Heart left ventricle (tissue), 16 donors: ENCODE measurements around the gene RGMA. TPM values are rescaled to one million over a fixed set of nuclear protein-coding genes. Genes with fewer than 3 reads are reported as not detected.
A peak's percentile ranks its signal among the peaks of the same experiment; 100 is the strongest.
"Not testable (repeated sequence)": the region's sequence is repeated elsewhere in the genome, so short reads cannot be mapped to it uniquely, and the experiment has no call there.

ENCODE experiments used
- ATAC-seq, 4 donors: fragments of 200-7000 bp; cut with Tn5 transposase; one replicate each; pipeline ENCODE4 v1.9.1; 2020 to 2022; ENCODE audit warnings: moderate library complexity in 4 of 4, mild to moderate bottlenecking in 3 of 4, moderate number of reproducible peaks in 1 of 4
- DNase-seq, 5 donors: peaks; one replicate each; pipeline ENCODE4 v3.0.0-alpha.2; 2020
- H3K27ac ChIP-seq, 12 donors: fragments of 200-600 bp; sonication (generic) in 4 of 12; one replicate each; pipeline versions ENCODE4 v1.5.0 to v1.8.0; 2016 to 2022; ENCODE audit warnings: mild to moderate bottlenecking in 2 of 12
- H3K27me3 ChIP-seq, 9 donors: fragments of 200-600 bp; sonication (generic) in 2 of 9; one replicate each; pipeline versions ENCODE4 v1.5.1 to v1.8.0; 2016 to 2022; ENCODE audit warnings: mild to moderate bottlenecking in 3 of 9
- H3K36me3 ChIP-seq, 9 donors: fragments of 200-600 bp; sonication (generic) in 2 of 9; one replicate each; pipeline versions ENCODE4 v1.5.0 to v1.8.0; 2018 to 2022; ENCODE audit warnings: mild to moderate bottlenecking in 2 of 9
- H3K4me1 ChIP-seq, 12 donors: fragments of 200-600 bp; sonication (generic) in 4 of 12; one replicate each; pipeline versions ENCODE4 v1.5.0 to v1.8.0; 2016 to 2022; ENCODE audit warnings: mild to moderate bottlenecking in 3 of 12
- H3K4me3 ChIP-seq, 12 donors: fragments of 200-600 bp; sonication (generic) in 4 of 12; one replicate each; pipeline versions ENCODE4 v1.5.0 to v1.8.0; 2017 to 2022; ENCODE audit warnings: mild to moderate bottlenecking in 9 of 12, moderate library complexity in 4 of 12
- H3K9me3 ChIP-seq, 12 donors: fragments of 200-600 bp; sonication (generic) in 4 of 12; one replicate each; pipeline versions ENCODE4 v1.5.0 to v1.8.0; 2016 to 2022; ENCODE audit warnings: mild to moderate bottlenecking in 1 of 12
- CTCF ChIP-seq, 12 donors: fragments of 200-600 bp; sonication (generic) in 4 of 12; IDR thresholded peaks; one replicate each; pipeline versions ENCODE4 v1.5.0 to v1.8.0; 2018 to 2022; ENCODE audit warnings: antibody characterized with exemption in 12 of 12, mild to moderate bottlenecking in 5 of 12
- POLR2A ChIP-seq, 2 donors: fragments of 450-650 bp; IDR thresholded peaks; one replicate each; pipeline ENCODE4 v1.6.1; 2017; ENCODE audit warnings: antibody characterized with exemption in 2 of 2, mild to moderate bottlenecking in 2 of 2, moderate library complexity in 2 of 2
- WGBS, 4 donors: extraction: QIAGEN DNeasy Blood & Tissue Kit in 2 of 4; methylation state at CpG; one replicate each; pipeline versions ENCODE4 v1.1.5 to v1.1.7; 2013 to 2018; 5-methylcytosine and 5-hydroxymethylcytosine counted together
- intact Hi-C, 10 donors: fragments of 100-400 bp; cut with DNase I; formaldehyde crosslinking; loops; one replicate each; pipeline versions ENCODE4 v1.11.1 to v1.14.2; 2022
- polyA plus RNA-seq, 2 donors: library from polyadenylated mRNA; stranded (reverse); fragments of 200-250 nt; gene quantifications; one replicate each; pipeline ENCODE4 v1.2.3, GENCODE V29; 2013
- total RNA-seq, 9 donors: library from RNA; depleted of rRNA in 2 of 9; stranded (reverse); fragments of >200 nt in 2 of 9; fragmentation: NEBNext Ultra II Directional in 3 of 9; extraction: Animal tissue kit (Norgen Biotek cat#: 25700) in 3 of 9; gene quantifications; one replicate each; pipeline versions ENCODE4 v1.1.0 to v1.2.4, GENCODE V29; 2016 to 2023
- donor health status: ischemic (EF 13 %, LVEDD 7.1; RV severe dilation, severe dysfunction).
- donor health status: healthy with polysubstance abuse.
- donor health status: DM: no; HTN: yes; CAD: no.
- donor health status: DM: no; HTN: no; CAD: no.
- donor health status: ischemic (EF 25% LVEDD 6.9; RV normal size, moderate dysfunction).
- donor health status: ischemic (EF 25% LVEDD 5.7; RV mildly dilated, moderate dysfunction).
- donor health status: healthy.
- donor health status: DM: yes; HTN: yes; CAD: no.
- donor health status: ischemic (EF 35%, LVEDD 5.7; RV mildly dilated, moderate dysfunction).
- donor health status: nonischemic (EF 11% LVEDD 7.7; RV severe dilation, severe dysfunction).
- donor health status: DM: yes; HTN: yes; CAD: no.
- donor health status: PGD.
- donor health status: ischemic (EF 29% LVEDD 5.4; RV normal size, mild dysfunction).
- donor health status: nonischemic (EF 23%, LVEDD 6.1; RV moderate dilation, normal function).

RGMA gene
- total and polyA plus RNA-seq, 11 donors: 4.7 to 20.8 (median 14.8) TPM

GRCh38 chr15:93034512-93034911 is 54.5 kb downstream of the RGMA start:
- DNase-seq (peak in 2 of 5 donors; percentile 12 to 23), ATAC-seq (no peak)
- no peaks in the 10 kb centered on the region for H3K36me3 ChIP-seq
- H3K27me3 ChIP-seq: no peaks in the 10 kb centered on the region
- no peak for TF ChIP-seq CTCF (IDR thresholded peaks at IDR 0.05)
- TF ChIP-seq POLR2A (IDR thresholded peaks at IDR 0.05): no peak
- H3K9me3 ChIP-seq: no peaks in the 10 kb centered on the region
- intact Hi-C loops: loop anchor here in 8 of 10 donors (5.0 to 10.0 kb wide), 14 partner anchors 38 to 1293 kb away; partner anchors contain the start of gene RGMA (in 2 of the 8)
- H3K4me3 ChIP-seq: no peak overlapping the region
- WGBS, 4 donors: 70 to 80% (median 73%) methylated on average over 7 of the region's 7 CpGs
- peak overlapping the region in 1 of 12 donors; percentile 26 for H3K27ac ChIP-seq
- peaks cover 0 to 42% (median 18%) of the 10 kb centered on the region in 12 donors for H3K4me1 ChIP-seq

GRCh38 chr15:93033434-93034045 is 55.5 kb downstream of the RGMA start:
- Histone ChIP-seq H3K9me3 (no peaks in the 10 kb centered on the region), H3K27ac (no peak overlapping the region), H3K4me1 (peaks cover 0 to 52% (median 27%) of the 10 kb centered on the region in 12 donors), H3K27me3 (no peaks in the 10 kb centered on the region), H3K36me3 (no peaks in the 10 kb centered on the region), H3K4me3 (no peak overlapping the region)
- ATAC-seq (no peak), DNase-seq (peak in 2 of 5 donors; percentile 16 to 40)
- no peak for TF ChIP-seq CTCF (IDR thresholded peaks at IDR 0.05)
- TF ChIP-seq POLR2A (IDR thresholded peaks at IDR 0.05): no peak
- intact Hi-C loops: loop anchor here in 8 of 10 donors (5.0 to 10.0 kb wide), 14 partner anchors 39 to 1294 kb away; partner anchors contain the start of gene RGMA (in 2 of the 8)
- 85 to 99% (median 92%) methylated on average over 6 to 14 of the region's 14 CpGs for WGBS, 4 donors

- H3K27ac ChIP-seq, H3K9me3 ChIP-seq, H3K4me3 ChIP-seq, H3K27me3 ChIP-seq, ATAC-seq, H3K36me3 ChIP-seq, DNase-seq: not testable (repeated sequence)
- intact Hi-C loops: loop anchor here in 8 of 10 donors (5.0 to 10.0 kb wide), 14 partner anchors 40 to 1295 kb away; partner anchors contain the start of gene RGMA (in 2 of the 8)
- H3K4me1 ChIP-seq: peaks cover 0 to 55% (median 34%) of the 10 kb centered on the region in 12 donors
- 88 to 94% (median 90%) methylated on average over 18 to 21 of the region's 21 CpGs for WGBS, 4 donors
Measured at GRCh38 chr15:93032515-93033206, 56.4 kb downstream of the RGMA start.

- Histone ChIP-seq H3K36me3 (peaks cover 0 to 12% (median 7%) of the 10 kb centered on the region in 9 donors), H3K4me1 (peaks cover 0 to 55% (median 40%) of the 10 kb centered on the region in 12 donors)
- DNase-seq: peak in 1 of 5 donors; percentile 63
- ATAC-seq, H3K27me3 ChIP-seq, H3K9me3 ChIP-seq, H3K4me3 ChIP-seq, H3K27ac ChIP-seq: not testable (repeated sequence)
- WGBS, 4 donors: 94 to 95% (median 95%) methylated on average over 42 to 44 of the region's 44 CpGs
- intact Hi-C loops: loop anchor here (2.0 to 10.0 kb wide), 15 partner anchors 41 to 1296 kb away; partner anchors contain the start of gene RGMA (in 2 of the 10)
Measured at GRCh38 chr15:93031557-93032384, 57.2 kb downstream of the RGMA start.
